Astrocyte (in vitro differentiated cells and primary cell): ENCODE data around the gene OCIAD1. TPM values are rescaled to one million over a fixed set of nuclear protein-coding genes. Genes with fewer than 3 reads are reported as not detected.
A peak's percentile ranks its signal among the peaks of the same experiment; 100 is the strongest.

Experiments
- DNase-seq: peaks from one replicate; pipeline ENCODE4 v3.0.0-alpha.2; 2010; ENCODE audit warnings: low read depth
- FAIRE-seq: peaks from 2 replicates; lab custom pipeline; 2011; peaks lifted over from hg19 to GRCh38; lab: Jason Lieb, UNC
- H2AFZ ChIP-seq: 2 replicates; pipeline ENCODE4 v1.6.0; 2012; ENCODE audit warnings: low read depth, low read length, inconsistent platforms
- H3K27ac ChIP-seq: 2 replicates; pipeline ENCODE4 v1.5.1; 2011; ENCODE audit warnings: low read depth, low read length, inconsistent platforms
- H3K27me3 ChIP-seq: 2 replicates; pipeline ENCODE4 v1.6.0; 2011; ENCODE audit warnings: low read length, inconsistent platforms; ENCODE audit not compliant: insufficient read depth
- H3K36me3 ChIP-seq: 2 replicates; pipeline ENCODE4 v1.5.1; 2011; ENCODE audit warnings: low read length, inconsistent platforms; ENCODE audit not compliant: insufficient read depth
- H3K4me1 ChIP-seq: 2 replicates; pipeline ENCODE4 v1.5.1; 2011; ENCODE audit warnings: low read length, inconsistent platforms; ENCODE audit not compliant: insufficient read depth
- H3K4me2 ChIP-seq: 2 replicates; pipeline ENCODE4 v1.6.0; 2012; ENCODE audit warnings: low read length, inconsistent platforms
- H3K4me3 ChIP-seq: 2 replicates; pipeline ENCODE4 v1.5.1; 2011; ENCODE audit warnings: low read depth, mild to moderate bottlenecking, low read length, inconsistent platforms; ENCODE audit not compliant: insufficient read depth
- H3K79me2 ChIP-seq: 2 replicates; pipeline ENCODE4 v1.6.0; 2012; ENCODE audit warnings: mild to moderate bottlenecking, low read length, inconsistent platforms; ENCODE audit not compliant: insufficient read depth
- H3K9ac ChIP-seq: 2 replicates; pipeline ENCODE4 v1.6.0; 2012; ENCODE audit warnings: mild to moderate bottlenecking, low read length, inconsistent platforms
- H3K9me3 ChIP-seq: 2 replicates; pipeline ENCODE4 v1.5.1; 2012; ENCODE audit warnings: low read depth, mild to moderate bottlenecking, low read length, inconsistent platforms; ENCODE audit not compliant: insufficient read depth
- H4K20me1 ChIP-seq: 2 replicates; pipeline ENCODE4 v1.6.0; 2012; ENCODE audit warnings: low read length, inconsistent platforms; ENCODE audit not compliant: insufficient read depth
- H3K27ac Mint-ChIP-seq: one replicate; pipeline ENCODE4 v1.8.0; 2021; ENCODE audit warnings: mild to moderate bottlenecking, mixed read lengths; ENCODE audit not compliant: unreplicated experiment
- H3K27me3 Mint-ChIP-seq: one replicate; pipeline ENCODE4 v1.8.0; 2021; ENCODE audit warnings: low read depth, mixed read lengths; ENCODE audit not compliant: unreplicated experiment
- H3K36me3 Mint-ChIP-seq: one replicate; pipeline ENCODE4 v1.8.0; 2021; ENCODE audit warnings: low read depth, mixed read lengths; ENCODE audit not compliant: unreplicated experiment
- H3K4me1 Mint-ChIP-seq: one replicate; pipeline ENCODE4 v1.8.0; 2021; ENCODE audit warnings: low read depth, mixed read lengths; ENCODE audit not compliant: unreplicated experiment
- H3K4me3 Mint-ChIP-seq: one replicate; pipeline ENCODE4 v1.8.0; 2021; ENCODE audit warnings: mild to moderate bottlenecking, moderate library complexity, mixed read lengths; ENCODE audit not compliant: unreplicated experiment
- H3K9me3 Mint-ChIP-seq: one replicate; pipeline ENCODE4 v1.8.0; 2021; ENCODE audit warnings: mild to moderate bottlenecking, mixed read lengths; ENCODE audit not compliant: unreplicated experiment
- CTCF ChIP-seq: IDR thresholded peaks from 2 replicates; pipeline ENCODE4 v1.5.1; 2011; ENCODE audit warnings: low read depth, mild to moderate bottlenecking, inconsistent platforms, low read length, moderate library complexity; ENCODE audit not compliant: insufficient read depth
- EZH2 ChIP-seq: IDR thresholded peaks from 2 replicates; pipeline ENCODE4 v1.6.1; 2012; ENCODE audit warnings: mild to moderate bottlenecking, low read length, inconsistent platforms; ENCODE audit not compliant: insufficient read depth
- total RNA-seq: library from RNA; stranded (reverse); gene quantifications from 2 replicates; pipeline ENCODE4 v1.2.1, GENCODE V29; 2021

The OCIAD1 gene
- total RNA-seq, 1 donor from 2014 or later, result 144 TPM

GRCh38 chr4:48902266-48902665 is 71.4 kb downstream of the OCIAD1 start:
- H3K9ac ChIP-seq, result no peak overlapping the region
- no peak overlapping the region for H3K27ac ChIP-seq
- peaks cover 41% of the 10 kb centered on the region for H3K79me2 ChIP-seq
- H2AFZ ChIP-seq, result no peak overlapping the region
- H3K9me3 ChIP-seq, result no peaks in the 10 kb centered on the region
- Mint-ChIP-seq H3K4me3 (no peak overlapping the region), H3K4me1 (peaks cover 41% of the 10 kb centered on the region), H3K27ac (no peak overlapping the region), H3K27me3 (no peaks in the 10 kb centered on the region), H3K36me3 (no peaks in the 10 kb centered on the region), H3K9me3 (no peaks in the 10 kb centered on the region)
- H4K20me1 ChIP-seq, result no peaks in the 10 kb centered on the region
- FAIRE-seq, result no peak
- TF ChIP-seq EZH2 (no peak), CTCF (no peak)
- peaks cover 53% of the 10 kb centered on the region for H3K4me1 ChIP-seq
- H3K4me3 ChIP-seq, result no peak overlapping the region
- H3K36me3 ChIP-seq, result peaks cover 14% of the 10 kb centered on the region
- no peak overlapping the region for H3K4me2 ChIP-seq
- H3K27me3 ChIP-seq, result no peaks in the 10 kb centered on the region
- DNase-seq, result no peak

GRCh38 chr4:48904101-48904500 is 73.2 kb downstream of the OCIAD1 start:
- H3K4me1 ChIP-seq, result peaks cover 53% of the 10 kb centered on the region
- no peaks in the 10 kb centered on the region for H3K9me3 Mint-ChIP-seq

More at GRCh38 chr4:48904101-48904500, 73.2 kb downstream of the OCIAD1 start:
- no peak overlapping the region for H3K9ac ChIP-seq
- H3K27me3 ChIP-seq, result no peaks in the 10 kb centered on the region
- H3K79me2 ChIP-seq, result peaks cover 29% of the 10 kb centered on the region
- Mint-ChIP-seq H3K36me3 (no peaks in the 10 kb centered on the region), H3K27me3 (no peaks in the 10 kb centered on the region), H3K27ac (peak overlapping the region; percentile 8), H3K4me1 (peaks cover 37% of the 10 kb centered on the region), H3K4me3 (no peak overlapping the region)
- FAIRE-seq (no peak), DNase-seq (no peak)
- no peak overlapping the region for H3K4me3 ChIP-seq
- H3K4me2 ChIP-seq, result peak overlapping the region; percentile 94
- no peak overlapping the region for H2AFZ ChIP-seq
- no peaks in the 10 kb centered on the region for H3K9me3 ChIP-seq
- H3K36me3 ChIP-seq, result peaks cover 6% of the 10 kb centered on the region
- peak overlapping the region; percentile 84 for H3K27ac ChIP-seq
- H4K20me1 ChIP-seq, result no peaks in the 10 kb centered on the region
- TF ChIP-seq CTCF, result no peak
- TF ChIP-seq EZH2, result no peak
